GM19193 (cell line): Measurements from ENCODE around the gene URAD.

ENCODE experiments used
- POLR2A ChIP-seq: IDR thresholded peaks from 4 replicates; pipeline ENCODE4 v1.6.1; 2011; ENCODE audit not compliant: insufficient read depth, insufficient read length; ENCODE audit errors: extremely low read depth

URAD gene

GRCh38 chr13:27988520-27988919, at the start of gene URAD:
Gene URAD, minus strand, starts transcription at chr13:27988693. Its CDS starts 56 bp downstream, at chr13:27988637.
- TF ChIP-seq POLR2A, result no peak

- TF ChIP-seq POLR2A, result no peak
Observed at GRCh38 chr13:28037399-28037798, 48.9 kb upstream of the URAD start.

GRCh38 chr13:28035146-28035782, 46.8 kb upstream of the URAD start:
- TF ChIP-seq POLR2A, result no peak

GRCh38 chr13:28033894-28034655, 45.6 kb upstream of the URAD start:
- no peak for TF ChIP-seq POLR2A

GRCh38 chr13:28031896-28032288, 43.4 kb upstream of the URAD start:
- no peak for TF ChIP-seq POLR2A

GRCh38 chr13:28031220-28031895, 42.9 kb upstream of the URAD start:
- TF ChIP-seq POLR2A, result no peak

- no peak for TF ChIP-seq POLR2A
Observed at GRCh38 chr13:28027607-28028364, 39.3 kb upstream of the URAD start.

- no peak for TF ChIP-seq POLR2A
Observed at GRCh38 chr13:28027071-28027470, 38.6 kb upstream of the URAD start.

GRCh38 chr13:28026508-28026907, 38.0 kb upstream of the URAD start:
- TF ChIP-seq POLR2A, result no peak

- no peak for TF ChIP-seq POLR2A
Observed at GRCh38 chr13:28022848-28023518, 34.5 kb upstream of the URAD start.

GRCh38 chr13:28014301-28014700, 25.8 kb upstream of the URAD start:
- no peak for TF ChIP-seq POLR2A

GRCh38 chr13:28013482-28013881, 25.0 kb upstream of the URAD start:
- TF ChIP-seq POLR2A, result no peak

GRCh38 chr13:28012896-28013295, 24.4 kb upstream of the URAD start:
- TF ChIP-seq POLR2A, result no peak

- no peak for TF ChIP-seq POLR2A
Observed at GRCh38 chr13:28012383-28012782, 23.9 kb upstream of the URAD start.
